Keratinocyte (primary cell): ENCODE measurements around the gene U2SURP. TPM values are rescaled to one million over a fixed set of nuclear protein-coding genes. Genes with fewer than 3 reads are reported as not detected.

ENCODE experiments used
- DNase-seq: peaks from one replicate; pipeline ENCODE4 v3.0.0-alpha.2; 2011; ENCODE audit warnings: low read depth, missing footprints, low spot score
- FAIRE-seq: peaks from 2 replicates; lab custom pipeline; 2011; peaks lifted over from hg19 to GRCh38; lab: Jason Lieb, UNC
- H2AFZ ChIP-seq: 2 replicates; pipeline ENCODE4 v1.6.0; 2012; ENCODE audit warnings: low read length, control low read depth, inconsistent platforms; ENCODE audit not compliant: control insufficient read depth
- H3K27ac ChIP-seq: 2 replicates; pipeline ENCODE4 v1.5.1; 2011; ENCODE audit warnings: low read length; ENCODE audit not compliant: control insufficient read depth, insufficient read depth
- H3K27me3 ChIP-seq: 3 replicates; pipeline ENCODE4 v1.6.0; 2011; ENCODE audit warnings: low read length; ENCODE audit not compliant: control insufficient read depth, insufficient read depth; ENCODE audit errors: extremely low read depth
- H3K36me3 ChIP-seq, 2 experiments: 2 replicates in 1 of 2; 3 replicates in 1 of 2; pipeline ENCODE4 v1.5.1; 2011; ENCODE audit warnings: low read length in 2 of 2, mild to moderate bottlenecking in 1 of 2; ENCODE audit not compliant: control insufficient read depth in 2 of 2, insufficient read depth in 2 of 2; ENCODE audit errors: extremely low read depth in 1 of 2
- H3K4me1 ChIP-seq: 3 replicates; pipeline ENCODE4 v1.5.1; 2011; ENCODE audit warnings: low read length; ENCODE audit not compliant: control insufficient read depth, insufficient read depth; ENCODE audit errors: extremely low read depth
- H3K4me2 ChIP-seq: 3 replicates; pipeline ENCODE4 v1.6.0; 2011; ENCODE audit warnings: low read depth, low read length; ENCODE audit not compliant: control insufficient read depth, insufficient read depth; ENCODE audit errors: extremely low read depth
- H3K4me3 ChIP-seq, 3 experiments: fragments of 200-600 bp in 1 of 3; sonication (generic) in 1 of 3; 2 replicates in 2 of 3; 3 replicates in 1 of 3; pipeline ENCODE4 v1.5.1; 2011 to 2016; ENCODE audit warnings: low read length in 3 of 3, mild to moderate bottlenecking in 3 of 3, control low read depth in 2 of 3, inconsistent platforms in 1 of 3, low read depth in 1 of 3, mixed read lengths in 1 of 3, mixed run types in 1 of 3, moderate library complexity in 1 of 3; ENCODE audit not compliant: control insufficient read depth in 2 of 3, insufficient read depth in 2 of 3; ENCODE audit errors: extremely low read depth in 1 of 3
- H3K79me2 ChIP-seq: 2 replicates; pipeline ENCODE4 v1.6.0; 2012; ENCODE audit warnings: low read length; ENCODE audit not compliant: control insufficient read depth, insufficient read depth
- H3K9ac ChIP-seq: 3 replicates; pipeline ENCODE4 v1.6.0; 2011; ENCODE audit warnings: low read length; ENCODE audit not compliant: control insufficient read depth, insufficient read depth; ENCODE audit errors: extremely low read depth
- H3K9me1 ChIP-seq: 3 replicates; pipeline ENCODE4 v1.6.0; 2011; ENCODE audit warnings: low read length; ENCODE audit not compliant: control insufficient read depth, insufficient read depth; ENCODE audit errors: extremely low read depth
- H3K9me3 ChIP-seq: 2 replicates; pipeline ENCODE4 v1.5.1; 2012; ENCODE audit warnings: low read depth, low read length; ENCODE audit not compliant: control insufficient read depth
- H4K20me1 ChIP-seq: 3 replicates; pipeline ENCODE4 v1.6.0; 2011; ENCODE audit warnings: low read length; ENCODE audit not compliant: control insufficient read depth, insufficient read depth; ENCODE audit errors: extremely low read depth
- CTCF ChIP-seq, 3 experiments: IDR thresholded peaks in 1 of 3; conservative IDR thresholded peaks in 1 of 3; optimal IDR thresholded peaks in 1 of 3; 2 replicates in 2 of 3; 3 replicates in 1 of 3; pipeline versions ENCODE3 to v1.5.1; 2011; ENCODE audit warnings: low read length in 3 of 3, mild to moderate bottlenecking in 3 of 3, moderate library complexity in 2 of 3, control low read depth in 1 of 3, inconsistent platforms in 1 of 3; ENCODE audit not compliant: insufficient read depth in 2 of 3; ENCODE audit errors: extremely low read depth in 1 of 3
- EZH2 ChIP-seq: IDR thresholded peaks from one replicate; pipeline ENCODE4 v1.6.1; 2012; ENCODE audit warnings: inconsistent platforms, mild to moderate bottlenecking, low read length, moderate library complexity
- dilution Hi-C: fragments of 300-500 bp; cut with MboI; formaldehyde crosslinking; loops from one replicate; pipeline ENCODE4 v1.7.0; 2020; ENCODE audit warnings: low sequenced_read_pairs; ENCODE audit not compliant: extremely low pct_ligation_motif_present
- polyA plus RNA-seq, 5 experiments: library from polyadenylated mRNA; depleted of rRNA in 3 of 5; stranded (reverse) in 3 of 5; stranded (forward) in 1 of 5; unstranded in 1 of 5; fragments of >200 nt; gene quantifications; 1 replicate in 1 of 5; 2 replicates in 3 of 5; 3 replicates in 1 of 5; pipeline versions ENCODE4 v1.2.1 to v1.2.3, GENCODE V29; 2011 to 2012; ENCODE audit warnings: missing spikeins in 2 of 5, low read depth in 1 of 5, low replicate concordance in 1 of 5

The U2SURP gene
- polyA plus RNA-seq, 1 donor (not counting 4 experiments of a cell fraction or from before 2014, with no cell fraction given), result 75.9 TPM

GRCh38 chr3:143016321-143016972 lies 15.1 kb downstream of the U2SURP start:
- H3K4me3 ChIP-seq, result no peak overlapping the region
- H2AFZ ChIP-seq, result no peak overlapping the region
- no peaks in the 10 kb centered on the region for H3K9me3 ChIP-seq
- FAIRE-seq (no peak), DNase-seq (no peak)
- H3K79me2 ChIP-seq, result peaks cover 22% of the 10 kb centered on the region
- no peak overlapping the region for H3K4me2 ChIP-seq
- dilution Hi-C loops, result no loop called here
- H3K36me3 ChIP-seq, result peaks cover 5 to 24% of the 10 kb centered on the region in 2 experiments
- TF ChIP-seq EZH2, result no peak
- TF ChIP-seq CTCF (optimal IDR thresholded peaks at IDR 0.05 in 1 of 3, IDR thresholded peaks at IDR 0.05 in 1 of 3, conservative IDR thresholded peaks at IDR 0.05 in 1 of 3; ENCODE audit: extremely low read depth in 1 of 3, insufficient read depth in 2 of 3, low read length in 3 of 3), result peak in 2 of 3 experiments; percentile 43 to 45
- peaks cover 3% of the 10 kb centered on the region for H4K20me1 ChIP-seq
- no peaks in the 10 kb centered on the region for H3K9me1 ChIP-seq
- H3K9ac ChIP-seq, result no peak overlapping the region
- no peaks in the 10 kb centered on the region for H3K4me1 ChIP-seq
- no peak overlapping the region for H3K27ac ChIP-seq
- no peaks in the 10 kb centered on the region for H3K27me3 ChIP-seq

- no peaks in the 10 kb centered on the region for H3K4me1 ChIP-seq
- no peaks in the 10 kb centered on the region for H3K27me3 ChIP-seq
- H3K27ac ChIP-seq, result no peak overlapping the region
- H3K79me2 ChIP-seq, result peaks cover 2% of the 10 kb centered on the region
- no peaks in the 10 kb centered on the region for H3K9me3 ChIP-seq
- dilution Hi-C loops, result no loop called here
- no peaks in the 10 kb centered on the region for H3K9me1 ChIP-seq
- no peak overlapping the region for H3K4me2 ChIP-seq
- FAIRE-seq (no peak), DNase-seq (no peak)
- no peaks in the 10 kb centered on the region for H4K20me1 ChIP-seq
- H3K4me3 ChIP-seq, result no peak overlapping the region
- TF ChIP-seq CTCF (optimal IDR thresholded peaks at IDR 0.05 in 1 of 3, IDR thresholded peaks at IDR 0.05 in 1 of 3, conservative IDR thresholded peaks at IDR 0.05 in 1 of 3; ENCODE audit: extremely low read depth in 1 of 3, insufficient read depth in 2 of 3, low read length in 3 of 3), result no peak
- no peak for TF ChIP-seq EZH2
- peaks cover 13 to 38% of the 10 kb centered on the region in 2 experiments for H3K36me3 ChIP-seq
- H2AFZ ChIP-seq, result no peak overlapping the region
- H3K9ac ChIP-seq, result no peak overlapping the region
These were observed 23.1 kb downstream of the U2SURP start for GRCh38 chr3:143024351-143024960.
